IPS-11a (cell line): Measurements from ENCODE around the gene VIPAS39.

ENCODE experiments used
- H3K4me3 ChIP-seq: one replicate; pipeline ENCODE4 v1.5.1; 2013; ENCODE audit warnings: low read depth, low read length, control low read depth

Gene VIPAS39

DNA sequence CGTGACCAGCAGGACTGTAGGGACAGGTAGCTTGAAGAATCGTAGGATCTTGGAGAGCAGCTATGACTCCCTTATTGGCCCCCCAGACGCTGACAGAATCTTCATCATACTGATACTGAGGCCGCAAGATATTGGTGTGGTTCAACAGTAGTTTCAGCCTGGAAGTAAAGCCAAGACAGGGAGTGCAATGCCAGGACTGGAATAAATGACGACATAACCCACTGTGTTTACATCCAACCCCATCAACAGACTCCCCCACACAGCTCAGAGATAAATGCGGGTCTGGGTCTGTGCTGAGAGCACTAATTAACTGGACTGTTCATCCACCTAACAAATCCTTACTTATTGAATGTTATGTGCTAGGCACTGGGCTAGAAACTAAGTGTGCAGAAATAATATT lies 50.7 kb downstream of the VIPAS39 start:
- H3K4me3 ChIP-seq, result no peak overlapping the region

DNA sequence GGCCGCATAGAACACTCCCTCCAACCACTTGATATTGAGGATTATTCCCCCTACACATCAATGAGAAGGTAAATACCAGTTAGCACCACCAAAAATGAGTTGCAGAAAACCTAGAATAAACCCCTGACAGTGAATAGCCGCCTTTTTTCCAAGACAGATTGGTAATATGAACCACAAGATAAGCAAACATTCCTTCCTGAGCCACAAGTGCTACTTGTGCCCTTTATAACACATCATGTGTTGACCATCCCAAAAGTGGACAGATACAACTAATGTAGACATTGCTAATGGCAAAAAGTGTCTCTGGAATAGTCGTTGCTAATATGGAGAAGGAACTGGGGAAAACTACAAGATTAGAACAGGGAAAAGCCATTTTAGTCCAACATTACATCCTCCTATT lies 51.3 kb downstream of the VIPAS39 start:
- no peak overlapping the region for H3K4me3 ChIP-seq

DNA sequence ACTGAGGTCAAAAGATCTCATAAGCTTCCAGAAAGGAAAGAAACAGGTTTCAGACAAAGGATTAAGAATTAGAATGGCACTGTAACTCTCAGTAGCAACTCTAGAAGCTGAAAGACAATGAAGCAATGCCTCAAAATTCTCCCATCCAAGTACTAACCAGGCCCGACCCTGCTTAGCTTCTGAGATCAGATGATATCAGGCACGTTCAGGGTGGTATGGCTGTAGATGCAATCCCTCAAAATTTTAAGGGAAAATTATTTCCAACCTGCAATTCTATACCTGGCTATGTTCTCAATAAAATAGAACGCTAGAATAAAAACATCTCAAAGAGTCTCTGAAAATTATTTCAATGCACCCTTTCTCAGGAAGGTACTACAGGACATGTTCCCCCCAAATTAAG lies 53.6 kb downstream of the VIPAS39 start:
- H3K4me3 ChIP-seq, result no peak overlapping the region

DNA sequence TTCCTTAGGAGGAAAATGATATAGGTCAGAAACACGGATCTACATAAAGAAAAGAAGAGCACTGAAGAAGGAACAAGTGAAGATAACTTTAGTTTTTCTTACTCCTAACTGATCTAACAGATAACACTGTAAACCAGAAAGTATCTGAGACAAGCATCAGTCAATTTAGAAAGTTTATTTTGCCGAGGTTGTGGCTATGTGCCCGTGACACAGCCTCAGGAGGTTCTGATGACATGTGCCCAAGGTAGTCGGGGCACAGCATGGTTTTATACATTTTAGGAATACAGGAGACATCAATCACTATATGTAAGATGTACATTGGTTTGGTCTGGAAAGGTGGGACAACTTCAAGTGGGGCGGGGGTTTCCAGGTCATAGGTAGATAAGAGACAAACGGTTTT lies 57.2 kb downstream of the VIPAS39 start:
- H3K4me3 ChIP-seq, result no peak overlapping the region

DNA sequence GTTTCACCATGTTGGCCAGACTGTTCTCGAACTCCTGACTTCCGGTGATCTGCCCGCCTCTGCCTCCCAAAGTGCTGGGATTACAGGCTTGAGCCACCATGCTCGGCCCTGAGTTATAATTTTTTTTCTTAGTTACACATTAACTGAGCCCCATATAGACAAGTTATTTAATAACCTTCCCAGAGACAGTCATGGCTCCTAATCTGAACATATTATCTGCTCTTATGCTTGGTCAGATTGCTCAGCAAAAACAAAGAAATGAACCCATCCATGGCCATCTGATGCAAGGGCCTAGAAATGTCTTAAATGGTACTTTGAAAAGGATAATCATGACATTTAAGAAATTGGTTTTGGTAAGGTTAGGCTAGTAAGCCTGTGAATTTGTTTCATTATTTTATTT lies 67.2 kb downstream of the VIPAS39 start:
- H3K4me3 ChIP-seq, result no peak overlapping the region

DNA sequence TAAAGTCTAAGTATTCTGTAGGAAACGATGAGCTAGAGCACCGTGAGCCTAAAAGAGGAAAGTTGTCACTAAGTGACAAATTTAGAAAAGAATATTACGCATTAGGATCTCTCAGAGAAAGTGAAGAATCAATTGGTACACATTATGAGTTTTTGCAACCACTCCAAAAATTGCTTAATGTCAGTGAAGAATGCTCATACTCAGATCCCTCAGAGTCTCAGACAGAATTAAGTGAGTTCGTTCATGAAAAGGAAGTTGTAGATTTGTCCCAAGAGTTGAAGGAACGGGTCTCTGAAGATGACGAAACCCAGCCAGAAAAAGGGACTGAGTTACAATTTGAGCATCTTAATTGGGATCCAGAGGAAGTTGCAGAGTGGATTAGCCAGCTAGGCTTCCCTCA lies 78.7 kb downstream of the VIPAS39 start:
- no peak overlapping the region for H3K4me3 ChIP-seq

DNA sequence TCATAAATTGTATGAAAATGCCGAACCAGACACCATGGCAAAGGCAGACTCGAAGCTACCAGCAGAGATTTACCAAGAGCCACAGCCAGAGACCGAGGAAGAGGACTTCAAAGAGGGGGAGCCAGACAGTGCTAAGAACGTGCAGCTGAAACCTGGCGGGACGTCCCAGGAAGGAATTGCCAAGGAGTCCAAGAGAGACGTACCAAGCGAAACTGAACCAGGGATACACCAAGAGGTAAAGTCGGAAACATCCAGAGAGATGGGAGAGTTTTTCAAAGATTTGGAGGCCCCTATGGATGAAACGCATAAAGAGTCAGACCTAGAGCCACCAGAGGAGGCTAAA lies 79.9 kb downstream of the VIPAS39 start:
- H3K4me3 ChIP-seq, result peak overlapping the region; percentile 92

DNA sequence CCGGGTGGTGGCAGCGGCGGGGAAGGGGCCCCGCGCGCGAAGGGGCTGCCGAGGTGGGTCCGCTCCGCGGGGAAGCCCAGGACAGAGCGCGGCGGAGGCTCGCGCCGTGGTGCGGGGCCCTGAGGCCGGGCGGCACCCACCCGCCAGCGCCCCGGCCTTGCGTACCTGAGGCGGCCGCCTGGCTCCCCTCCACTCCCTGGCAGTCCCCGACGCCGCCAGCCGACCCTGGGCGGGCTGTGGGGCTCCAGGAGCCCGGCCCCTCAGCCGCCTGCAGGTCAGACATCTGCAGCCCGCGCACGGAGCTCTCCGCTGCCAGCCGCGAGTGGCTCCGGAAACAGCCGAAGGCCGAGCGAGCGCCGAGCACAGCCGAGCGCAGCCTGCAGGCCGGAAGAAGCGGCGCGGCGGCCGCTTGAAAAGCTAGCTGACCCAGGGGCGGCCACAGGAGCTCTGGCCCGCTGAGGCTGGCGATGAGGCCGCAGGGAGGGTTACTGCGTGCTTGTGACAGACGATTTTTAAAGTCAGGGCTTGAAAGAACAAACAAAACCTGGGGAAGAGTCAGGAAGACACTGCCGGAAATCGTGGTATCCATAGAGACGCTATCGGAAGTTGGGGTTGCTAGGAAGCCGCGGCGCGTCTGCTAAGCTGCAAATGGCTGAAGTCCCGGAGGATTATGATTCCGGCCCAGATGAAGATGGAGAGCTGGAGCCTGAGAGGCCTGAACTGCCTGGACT lies 80.5 kb downstream of the VIPAS39 start, which contains the start of the genes SAMD15 and TMED8:
TSS of gene SAMD15 (plus strand) at position 609 of the 731 bp plus-strand sequence. CDS start at position 649, 40 bp downstream.
TSS of gene TMED8 (minus strand) at position 324 of the 731 bp plus-strand sequence. CDS start at position 283, 41 bp downstream.
- peak within 1 kb of the TSS; percentile 92 for H3K4me3 ChIP-seq
